ENCODE measurements around the gene TMEM18. TPM values are rescaled to one million over a fixed set of nuclear protein-coding genes. Genes with fewer than 3 reads are reported as not detected.

TMEM18 gene
- total RNA-seq, 1 experiment from 2014 or later: 33.5 TPM

DNA sequence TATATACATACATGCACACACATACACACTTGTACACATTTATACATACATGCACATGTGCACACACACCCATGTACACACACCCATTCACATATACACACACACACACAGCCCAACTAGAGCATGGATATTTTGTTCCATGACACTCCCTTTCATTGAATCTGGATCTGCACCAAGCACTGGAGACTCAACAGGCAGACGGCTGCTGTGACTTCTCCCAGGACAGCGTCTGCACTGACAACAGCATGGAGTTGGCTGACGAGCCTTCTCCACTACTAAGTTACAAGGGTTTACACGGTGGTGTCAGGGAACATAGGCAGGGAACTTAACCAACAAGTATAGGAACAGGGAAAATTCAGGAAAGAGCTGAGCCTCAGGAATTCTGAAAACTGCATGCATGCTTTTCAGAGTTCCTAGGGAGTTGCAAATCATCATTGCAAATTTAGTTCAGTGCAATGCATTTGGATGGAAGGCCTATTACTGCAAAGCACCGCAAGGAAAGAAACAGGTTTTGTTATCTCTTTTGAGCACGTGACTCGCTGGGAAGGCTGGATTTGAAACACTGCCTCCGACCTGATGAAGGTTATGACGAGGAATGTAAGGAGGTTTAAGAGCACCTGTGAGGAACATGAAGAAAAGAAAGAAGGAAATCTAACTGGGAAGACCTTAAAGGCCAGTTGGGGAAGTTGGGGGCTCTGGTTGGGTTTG, 35.9 kb downstream of the TMEM18 start:
- no peaks in the 10 kb centered on the region for H3K79me2 ChIP-seq (ENCODE audit: insufficient read depth, low read length)
- no peaks in the 10 kb centered on the region for H4K20me1 ChIP-seq (ENCODE audit: insufficient read depth)
- ATAC-seq: no peak
- H3K4me1 ChIP-seq (ENCODE audit: control insufficient read depth in 1 of 2, insufficient read depth in 2 of 2, low read length in 2 of 2): no peaks in the 10 kb centered on the region
- ChIA-PET CTCF (no interaction called here), POLR2A (no interaction called here), RAD21 (ENCODE audit: low non-redundant PET in 1 of 2, low total read pairs in 2 of 2, uncharacterized antibody in 2 of 2, unreplicated experiment in 2 of 2) (no interaction called here)
- intact Hi-C loops (cut with micrococcal nuclease): no loop called here
- H3K4me2 ChIP-seq (ENCODE audit: low read length): no peak overlapping the region
- peaks cover 15% of the 10 kb centered on the region; the same call in 1 of the 2 replicates for H3K27me3 ChIP-seq (ENCODE audit: insufficient read depth, low read length)
- H3K36me3 ChIP-seq (ENCODE audit: control insufficient read depth in 1 of 2, insufficient read depth in 2 of 2, low read length in 2 of 2): no peaks in the 10 kb centered on the region
- no peak for DNase-seq (ENCODE audit: low read depth, low spot score)
- H3K9me3 ChIP-seq (ENCODE audit: control insufficient read depth in 1 of 2, insufficient read depth in 1 of 2, low read depth in 1 of 2, low read length in 2 of 2): no peaks in the 10 kb centered on the region; a peak in 1 of 4 replicates
- no peak overlapping the region for H2AFZ ChIP-seq (ENCODE audit: low read depth, low read length, poor library complexity, severe bottlenecking)
- no peak overlapping the region for H3K27ac ChIP-seq (ENCODE audit: low read depth, low read length)
- no peak overlapping the region for H3K4me3 ChIP-seq (replicated peaks in 1 of 2; ENCODE audit: low read depth in 1 of 2, low read length in 2 of 2)
- H3K9me2 ChIP-seq (ENCODE audit: insufficient read depth): no peaks in the 10 kb centered on the region
- TF ChIP-seq RAD21 (IDR thresholded peaks at IDR 0.05; ENCODE audit: low read depth) (no peak), JUND (IDR thresholded peaks at IDR 0.05) (no peak), SRF (IDR thresholded peaks at IDR 0.05; ENCODE audit: low read depth) (no peak), TCF7L2 (IDR thresholded peaks at IDR 0.05; ENCODE audit: borderline replicate concordance, extremely low read depth, insufficient read depth, insufficient read length) (no peak), POLR2AphosphoS5 (IDR thresholded peaks at IDR 0.05; ENCODE audit: low read depth, low read length) (no peak), CBX3 (IDR thresholded peaks at IDR 0.05; ENCODE audit: low read depth) (no peak), CEBPB (IDR thresholded peaks at IDR 0.05; ENCODE audit: low read depth) (no peak)
- TF ChIP-seq, protein P1, sequence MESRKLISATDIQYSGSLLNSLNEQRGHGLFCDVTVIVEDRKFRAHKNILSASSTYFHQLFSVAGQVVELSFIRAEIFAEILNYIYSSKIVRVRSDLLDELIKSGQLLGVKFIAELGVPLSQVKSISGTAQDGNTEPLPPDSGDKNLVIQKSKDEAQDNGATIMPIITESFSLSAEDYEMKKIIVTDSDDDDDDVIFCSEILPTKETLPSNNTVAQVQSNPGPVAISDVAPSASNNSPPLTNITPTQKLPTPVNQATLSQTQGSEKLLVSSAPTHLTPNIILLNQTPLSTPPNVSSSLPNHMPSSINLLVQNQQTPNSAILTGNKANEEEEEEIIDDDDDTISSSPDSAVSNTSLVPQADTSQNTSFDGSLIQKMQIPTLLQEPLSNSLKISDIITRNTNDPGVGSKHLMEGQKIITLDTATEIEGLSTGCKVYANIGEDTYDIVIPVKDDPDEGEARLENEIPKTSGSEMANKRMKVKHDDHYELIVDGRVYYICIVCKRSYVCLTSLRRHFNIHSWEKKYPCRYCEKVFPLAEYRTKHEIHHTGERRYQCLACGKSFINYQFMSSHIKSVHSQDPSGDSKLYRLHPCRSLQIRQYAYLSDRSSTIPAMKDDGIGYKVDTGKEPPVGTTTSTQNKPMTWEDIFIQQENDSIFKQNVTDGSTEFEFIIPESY (IDR thresholded peaks at IDR 0.05; ENCODE audit: extremely low read depth, insufficient replicate concordance, low read length): no peak
- H3K9ac ChIP-seq (ENCODE audit: low read length): no peak overlapping the region
- BruUV-seq (replicated peaks): no TSS peak

Data from HCT116 (cell line).